ENCODE measurements around the gene UHRF1.

DNA sequence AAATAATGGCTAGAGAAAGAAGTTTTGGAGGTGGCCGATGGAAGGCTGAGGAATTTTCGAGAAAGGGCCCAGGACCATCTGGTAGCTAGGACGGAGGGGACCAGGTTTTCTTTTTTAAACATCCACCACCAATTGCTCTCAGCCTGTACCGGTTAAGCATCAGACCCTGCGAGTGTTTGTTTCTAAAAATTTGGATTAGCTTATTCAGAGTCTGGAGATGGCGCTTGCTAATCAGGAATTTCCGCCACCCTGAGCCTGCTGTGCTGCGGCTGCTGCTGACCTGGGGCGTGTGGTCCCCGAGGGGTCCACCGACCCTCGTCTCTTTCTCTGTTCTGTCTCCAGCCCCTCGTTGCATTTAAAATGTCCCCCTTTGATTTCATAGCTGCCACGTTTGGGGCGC, 2.0 kb downstream of the UHRF1 start:
- TF ChIP-seq CTCF (IDR thresholded peaks at IDR 0.05; ENCODE audit: low read length) (no peak), EZH2 (IDR thresholded peaks at IDR 0.05; ENCODE audit: borderline replicate concordance, low read length) (no peak)

Measured in OCI-LY1 (cell line).